Measurements from ENCODE around the gene MAPK8IP1.

The MAPK8IP1 gene

GRCh38 chr11:45926536-45927331, 41.3 kb downstream of the MAPK8IP1 start:
- DNase-seq = no peak

DNA sequence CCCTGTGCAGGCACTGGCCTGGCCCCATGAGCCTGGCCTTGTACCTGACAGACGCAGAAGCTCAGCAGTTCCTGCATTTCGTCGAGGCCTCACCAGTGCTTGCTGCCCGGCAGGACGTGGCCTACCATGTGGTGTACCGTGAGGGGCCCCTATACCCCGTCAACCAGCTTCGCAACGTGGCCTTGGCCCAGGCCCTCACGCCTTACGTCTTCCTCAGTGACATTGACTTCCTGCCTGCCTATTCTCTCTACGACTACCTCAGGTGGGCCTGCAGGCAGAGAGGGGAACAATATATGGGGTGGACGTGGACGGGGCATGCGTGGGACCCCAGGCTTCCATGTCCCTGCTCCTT, 41.9 kb downstream of the MAPK8IP1 start:
- no peak for DNase-seq

GRCh38 chr11:45927684-45928413, 42.4 kb downstream of the MAPK8IP1 start:
- no peak for DNase-seq

DNA sequence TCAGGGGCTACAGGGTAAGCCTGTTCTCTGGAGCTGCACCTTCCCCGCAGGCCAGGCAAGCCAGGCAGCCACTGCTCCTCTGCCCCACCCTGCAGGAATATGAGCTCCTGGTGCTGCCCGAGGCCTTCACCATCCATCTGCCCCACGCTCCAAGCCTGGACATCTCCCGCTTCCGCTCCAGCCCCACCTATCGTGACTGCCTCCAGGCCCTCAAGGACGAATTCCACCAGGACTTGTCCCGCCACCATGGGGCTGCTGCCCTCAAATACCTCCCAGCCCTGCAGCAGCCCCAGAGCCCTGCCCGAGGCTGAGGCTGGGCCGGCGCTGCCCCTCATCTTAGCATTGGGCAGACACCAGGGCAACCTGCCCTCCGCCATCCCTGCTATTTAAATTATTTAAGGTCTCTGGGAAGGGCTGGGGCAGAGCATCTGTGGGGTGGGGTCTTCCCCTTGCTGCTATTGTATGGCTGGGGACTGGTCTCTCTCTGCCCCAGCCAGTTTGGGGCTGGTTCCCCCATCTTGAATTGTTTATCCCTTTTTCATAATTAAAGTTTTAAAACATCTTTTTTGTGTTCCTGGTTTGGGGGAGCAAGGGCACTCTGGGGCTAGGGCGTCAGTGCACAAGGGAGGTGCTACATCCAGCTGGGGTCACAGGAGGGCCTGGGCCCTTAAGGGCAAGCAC, 43.2 kb downstream of the MAPK8IP1 start:
- no peak for DNase-seq

GRCh38 chr11:45929486-45930030, 44.1 kb downstream of the MAPK8IP1 start:
- DNase-seq = no peak

GRCh38 chr11:45930031-45930794, 44.8 kb downstream of the MAPK8IP1 start:
- DNase-seq = peak; percentile 88

DNA sequence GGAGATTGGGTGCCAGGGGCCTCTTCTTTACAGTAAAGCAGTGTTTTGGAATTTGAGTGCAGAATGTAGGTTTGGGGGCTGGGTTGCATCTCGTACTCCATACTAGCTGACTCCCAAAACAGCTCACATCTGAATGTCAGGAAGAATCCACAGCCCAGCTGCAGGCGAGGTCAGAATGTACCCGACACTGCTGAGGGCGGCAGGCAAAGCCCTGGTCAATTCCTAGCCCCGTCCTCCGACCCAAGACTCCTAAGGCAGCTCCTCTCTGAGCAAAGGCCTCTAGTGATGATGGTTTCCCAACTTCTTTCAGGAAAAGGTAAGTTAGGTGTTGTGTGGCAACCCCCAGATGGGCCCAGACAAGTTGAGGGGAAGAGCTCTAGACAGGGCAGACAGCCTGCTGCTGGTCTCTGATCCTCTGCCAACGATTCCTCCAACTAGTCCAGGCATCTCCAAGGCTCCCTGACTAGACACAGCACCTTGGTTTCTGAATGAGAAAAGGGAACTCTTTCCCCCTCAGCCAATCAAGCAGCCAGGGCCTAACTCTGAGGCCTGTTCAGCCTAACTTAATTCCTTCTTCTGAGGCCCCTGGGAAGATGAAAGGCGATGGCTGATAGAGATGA, 45.6 kb downstream of the MAPK8IP1 start:
- DNase-seq = no peak

DNA sequence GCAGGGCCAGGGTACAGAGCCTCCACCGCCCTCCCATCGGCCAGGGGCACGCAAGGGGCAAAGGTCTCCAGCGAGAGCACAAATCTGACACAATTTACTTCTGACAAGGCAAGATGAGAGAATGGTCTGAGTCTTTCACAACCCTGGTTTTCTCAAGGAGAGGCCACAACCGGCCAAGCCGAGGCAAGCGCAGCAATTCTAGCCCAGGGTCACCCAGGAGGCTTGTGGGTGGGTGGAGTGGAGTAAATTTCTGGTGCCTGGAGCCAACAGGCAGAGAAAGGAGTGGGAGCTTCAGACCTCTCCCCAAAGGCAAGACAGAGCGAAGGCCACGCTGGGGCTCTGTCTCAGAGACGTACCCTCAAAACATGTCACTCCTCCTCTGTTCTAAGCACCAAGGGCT, 46.3 kb downstream of the MAPK8IP1 start:
- DNase-seq = no peak

- DNase-seq = no peak
Measured at GRCh38 chr11:45932217-45932616, 46.8 kb downstream of the MAPK8IP1 start.

- no peak for DNase-seq
Measured at GRCh38 chr11:45933131-45933831, 47.8 kb downstream of the MAPK8IP1 start.

- DNase-seq = no peak
Measured at GRCh38 chr11:45933846-45934579, 48.6 kb downstream of the MAPK8IP1 start.

- no peak for DNase-seq
Measured at GRCh38 chr11:45934580-45935318, 49.3 kb downstream of the MAPK8IP1 start.

GRCh38 chr11:45935349-45936064, 50.1 kb downstream of the MAPK8IP1 start:
- no peak for DNase-seq

DNA sequence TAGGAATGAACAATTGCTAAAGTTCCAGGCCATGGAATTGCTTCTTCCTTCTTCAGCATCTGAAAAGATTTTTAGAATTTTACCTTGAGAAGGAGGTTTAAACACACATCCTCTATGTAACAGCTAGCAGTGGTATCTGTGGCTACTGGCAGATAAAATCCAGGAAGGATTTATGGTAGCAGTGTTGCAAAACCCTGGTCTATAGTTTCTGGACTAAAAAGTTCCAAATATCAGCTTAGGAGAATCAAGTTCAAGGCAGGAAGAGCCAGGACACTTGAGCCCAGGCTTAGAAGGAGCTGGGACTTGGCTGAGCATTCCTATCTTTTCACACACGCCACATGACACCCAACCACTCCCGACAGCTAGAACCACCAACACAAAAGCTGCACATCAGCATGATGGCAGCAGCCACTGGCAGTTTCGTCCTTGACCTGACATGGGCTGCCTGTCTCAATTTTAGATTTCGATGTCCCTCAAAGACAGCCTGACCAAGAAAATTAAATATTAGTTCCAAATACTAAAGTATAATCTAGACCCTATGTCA, 51.1 kb downstream of the MAPK8IP1 start:
- DNase-seq = no peak

GRCh38 chr11:45937916-45938315, 52.5 kb downstream of the MAPK8IP1 start:
- no peak for DNase-seq

DNA sequence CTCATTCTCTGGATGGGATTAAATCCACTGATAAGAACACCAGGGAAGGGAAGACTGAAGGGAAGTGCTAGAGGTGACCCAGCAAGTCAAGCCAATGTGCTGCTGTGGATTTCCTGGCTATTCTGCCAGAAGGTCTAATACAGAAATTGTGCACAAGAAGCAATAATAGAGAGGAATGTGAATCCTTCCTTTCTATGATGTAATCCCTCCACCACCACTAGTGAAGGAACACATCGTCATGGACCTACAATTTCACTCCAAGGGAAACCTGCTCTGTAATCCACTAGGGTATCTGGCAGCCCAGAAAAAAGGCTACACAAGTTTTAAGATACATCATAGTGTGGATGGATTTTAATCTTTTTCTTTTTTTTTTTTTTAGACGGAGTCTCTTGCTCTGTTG, 54.4 kb downstream of the MAPK8IP1 start:
- DNase-seq = no peak

DNA sequence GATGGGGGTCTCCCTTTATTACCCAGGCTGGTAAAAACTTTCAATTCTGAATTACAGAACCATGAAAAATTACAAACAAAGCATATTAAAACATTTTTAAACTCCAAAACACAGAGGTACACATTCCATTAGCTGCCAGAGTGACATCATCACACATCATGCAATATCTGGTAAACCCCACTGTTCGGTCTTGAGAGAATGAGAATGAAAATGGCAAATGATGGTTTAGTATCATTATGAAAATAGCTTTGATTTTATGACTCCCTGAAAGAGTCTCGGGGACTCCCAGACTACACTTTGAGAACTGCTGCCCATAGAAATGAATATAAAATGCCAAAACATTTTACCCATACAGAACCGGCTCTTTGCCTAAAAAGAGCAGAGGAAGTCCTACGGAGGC, 55.8 kb downstream of the MAPK8IP1 start:
- no peak for DNase-seq

DNA sequence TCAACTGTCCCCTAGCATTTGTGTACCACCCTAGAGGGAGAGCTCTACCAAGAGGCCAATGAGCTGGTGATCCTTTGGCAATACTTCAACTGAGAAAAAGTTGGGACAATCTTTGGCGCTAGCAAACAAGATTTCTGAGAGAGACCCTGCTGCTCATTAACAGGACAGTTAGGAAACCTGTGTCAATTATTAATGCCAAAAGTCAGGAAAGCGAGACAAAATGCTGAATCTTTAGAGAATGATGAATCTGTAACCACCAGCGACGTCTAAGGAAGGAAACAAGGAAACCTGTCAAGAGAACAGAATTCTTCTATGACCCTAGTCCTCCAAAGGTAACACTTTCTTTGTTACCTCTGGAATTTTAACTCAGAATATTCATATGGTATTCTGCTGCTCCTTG, 56.9 kb downstream of the MAPK8IP1 start:
- no peak for DNase-seq

GRCh38 chr11:45945397-45945999, 60.0 kb downstream of the MAPK8IP1 start:
- no peak for DNase-seq
